Activated CD4-positive, alpha-beta T cell treated with anti-CD3 and anti-CD28 coated beads for 4 hours (primary cell): ENCODE measurements around the gene SORL1.

Experiments used
- DNase-seq, 2 donors: peaks; one replicate each; pipeline ENCODE4 v3.0.0-alpha.2; 2020

SORL1 gene

DNA sequence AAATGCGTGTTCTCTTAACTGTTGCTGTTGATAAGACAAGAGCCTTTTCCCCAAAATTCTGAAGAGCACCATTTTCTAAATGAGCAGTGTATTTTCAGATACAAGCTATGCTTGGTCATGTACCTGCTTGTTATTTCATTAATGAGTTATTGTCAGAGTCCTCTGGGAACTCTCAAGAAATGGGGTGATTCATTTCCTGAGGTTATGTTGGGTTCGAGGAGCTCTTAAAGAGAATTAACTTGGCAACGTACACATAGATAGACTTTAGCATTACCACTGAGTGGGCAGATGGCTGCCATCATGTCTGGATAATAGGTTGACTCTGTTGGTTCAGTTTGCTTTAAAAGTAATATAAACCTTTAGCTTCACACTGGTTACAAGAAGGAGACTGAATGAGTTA, 88.5 kb downstream of the SORL1 start:
- DNase-seq: no peak

DNA sequence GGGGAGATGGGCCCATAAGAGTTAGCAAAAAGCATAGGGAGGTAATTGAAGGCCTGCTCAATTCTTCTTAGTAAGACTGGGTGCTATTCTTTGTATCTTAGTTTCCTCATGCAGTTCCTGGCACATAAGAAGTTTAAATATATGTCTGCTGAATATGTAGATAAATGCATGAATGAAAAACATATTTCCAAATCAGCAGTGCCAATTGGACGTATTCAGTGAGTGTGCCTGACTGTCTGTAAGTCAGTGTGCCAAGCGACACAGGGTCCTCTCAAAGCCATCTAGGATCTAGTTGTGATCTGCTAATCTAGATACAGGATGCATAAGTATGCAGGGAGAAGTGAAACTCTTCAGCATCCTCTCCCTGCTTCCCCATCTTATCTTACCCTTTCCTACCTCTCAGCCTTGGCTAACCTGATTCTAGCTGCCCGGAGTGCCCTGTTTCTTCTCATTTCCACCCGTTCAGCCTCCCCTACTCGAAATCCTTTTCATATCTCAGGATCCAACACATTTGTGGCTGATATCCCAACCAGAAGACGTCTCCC, 91.8 kb downstream of the SORL1 start:
- no peak for DNase-seq

DNA sequence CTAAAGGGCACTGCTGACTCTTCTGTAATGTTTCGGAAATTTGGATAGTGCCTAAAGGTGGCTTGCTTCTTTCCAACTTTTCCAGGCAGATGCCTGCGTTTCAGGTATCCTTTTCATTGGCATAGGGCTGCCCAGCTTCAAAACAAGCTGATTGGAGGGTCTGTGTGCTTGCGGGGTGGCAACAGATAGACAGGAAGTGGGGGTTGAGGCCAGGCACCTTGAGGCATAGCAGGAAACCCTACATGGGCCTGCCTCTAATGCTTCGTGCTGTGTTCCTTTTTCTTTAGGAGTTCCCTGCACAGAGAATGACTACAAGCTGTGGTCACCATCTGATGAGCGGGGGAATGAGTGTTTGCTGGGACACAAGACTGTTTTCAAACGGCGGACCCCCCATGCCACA, 92.8 kb downstream of the SORL1 start:
- DNase-seq: no peak

DNA sequence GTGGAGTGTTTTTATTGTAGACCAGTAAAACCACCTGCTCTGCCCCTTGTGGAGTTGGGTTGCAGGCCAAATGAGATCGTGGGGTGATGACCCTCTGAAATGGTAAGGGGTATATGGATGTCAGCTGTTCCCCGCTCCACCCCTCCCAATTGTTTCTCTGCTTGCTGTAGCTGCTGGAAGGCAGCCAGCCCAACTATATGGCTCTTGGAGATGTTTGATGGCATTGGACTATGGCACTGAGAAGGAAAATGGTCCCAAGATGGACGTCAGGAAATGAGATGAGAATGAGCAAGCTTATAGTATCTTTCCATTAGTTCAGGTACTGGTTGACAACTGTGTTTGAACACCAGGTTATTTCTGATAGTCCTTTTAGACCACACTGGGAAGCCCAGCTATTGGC, 95.5 kb downstream of the SORL1 start:
- DNase-seq: no peak

DNA sequence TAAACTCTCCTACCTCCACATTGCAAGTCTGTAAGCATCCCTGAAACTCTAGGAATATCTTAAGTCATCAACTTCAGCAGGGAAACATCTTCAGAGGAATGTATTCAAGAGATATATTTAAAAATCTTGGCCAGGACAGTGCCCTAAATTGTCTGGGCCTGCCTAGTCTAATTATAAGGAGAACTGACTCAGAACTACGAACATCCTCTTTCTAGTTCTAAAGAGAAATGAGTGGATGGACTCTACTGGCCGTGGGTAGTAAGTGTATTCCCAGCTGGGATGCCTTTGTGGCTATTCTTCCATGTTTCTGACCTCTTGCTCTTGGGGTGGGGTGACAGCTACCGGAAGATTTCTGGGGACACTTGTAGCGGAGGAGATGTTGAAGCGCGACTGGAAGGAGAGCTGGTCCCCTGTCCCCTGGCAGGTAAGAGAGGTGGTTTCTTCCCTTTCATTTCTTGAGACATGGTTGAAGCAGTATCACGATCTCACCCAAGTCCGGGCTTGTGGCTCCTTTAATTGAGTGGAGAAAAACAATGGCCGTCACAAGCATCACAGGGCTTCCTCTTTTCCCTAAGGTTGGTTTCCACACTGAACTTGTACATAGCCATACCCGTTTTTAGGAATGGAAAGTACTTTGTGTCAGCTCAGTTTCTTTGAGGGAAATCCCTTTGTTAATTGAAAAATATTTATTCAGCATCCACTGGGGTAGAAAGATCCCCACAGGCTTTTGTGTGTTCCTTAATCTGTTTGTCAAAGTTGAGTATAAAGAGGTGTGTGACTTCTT, 98.3 kb downstream of the SORL1 start:
- no peak for DNase-seq

DNA sequence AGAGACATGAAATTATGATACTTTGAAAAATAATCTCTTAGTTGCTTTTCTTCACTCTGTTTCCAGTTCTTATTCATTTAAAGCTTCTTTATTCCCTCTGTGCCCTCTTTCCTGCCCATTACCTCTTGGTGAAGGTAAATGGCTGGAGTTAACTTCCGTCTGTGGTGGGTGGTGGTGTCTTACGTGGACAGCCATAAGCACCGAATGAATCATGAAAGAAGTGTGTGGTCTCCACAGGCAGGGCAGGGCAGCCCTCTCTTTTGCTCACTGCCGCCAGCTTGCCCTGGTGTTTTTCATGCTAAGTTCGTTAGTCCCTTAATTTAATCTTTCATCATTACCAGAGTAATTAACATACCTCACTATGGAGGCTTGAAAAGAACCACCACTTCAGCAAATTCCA, 99.3 kb downstream of the SORL1 start:
- no peak for DNase-seq

DNA sequence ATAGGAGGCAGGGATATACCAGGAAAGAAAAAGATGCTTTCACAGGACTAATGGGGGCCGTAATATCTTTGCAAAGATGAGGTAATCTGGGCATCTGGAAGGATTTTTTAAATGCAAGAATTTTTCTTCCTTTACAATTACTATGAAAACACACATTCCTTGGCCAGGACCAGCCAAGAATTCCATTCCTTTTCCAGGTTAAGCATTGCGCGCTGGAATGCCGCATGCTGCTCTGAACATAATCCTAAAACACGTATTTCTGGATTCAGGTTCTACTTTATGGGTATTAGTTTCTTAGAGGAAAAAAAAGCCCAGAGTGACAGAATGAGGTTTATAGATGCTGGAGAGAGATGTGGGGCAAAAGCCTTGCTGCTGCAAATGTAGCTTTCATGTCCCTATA, 100.0 kb downstream of the SORL1 start:
- DNase-seq: no peak

DNA sequence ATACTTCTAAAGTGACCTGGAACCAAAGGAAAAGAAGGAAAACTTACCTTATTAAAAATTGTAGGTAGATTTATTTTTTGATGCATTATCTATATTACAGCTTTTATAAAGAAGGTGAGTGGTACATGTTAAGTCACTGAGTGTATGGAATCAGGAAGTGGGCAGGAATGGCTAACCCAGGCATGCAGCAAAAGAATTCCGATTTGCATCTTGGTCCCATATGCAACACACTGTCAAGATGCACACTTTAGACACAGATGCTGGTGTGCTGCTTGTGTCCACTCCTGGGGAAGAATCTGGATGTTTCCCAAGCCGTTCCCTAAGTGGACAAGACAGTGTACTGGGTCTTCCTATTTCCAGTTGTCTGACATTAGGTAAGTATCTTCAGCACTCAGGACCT, 100.5 kb downstream of the SORL1 start:
- DNase-seq: no peak

DNA sequence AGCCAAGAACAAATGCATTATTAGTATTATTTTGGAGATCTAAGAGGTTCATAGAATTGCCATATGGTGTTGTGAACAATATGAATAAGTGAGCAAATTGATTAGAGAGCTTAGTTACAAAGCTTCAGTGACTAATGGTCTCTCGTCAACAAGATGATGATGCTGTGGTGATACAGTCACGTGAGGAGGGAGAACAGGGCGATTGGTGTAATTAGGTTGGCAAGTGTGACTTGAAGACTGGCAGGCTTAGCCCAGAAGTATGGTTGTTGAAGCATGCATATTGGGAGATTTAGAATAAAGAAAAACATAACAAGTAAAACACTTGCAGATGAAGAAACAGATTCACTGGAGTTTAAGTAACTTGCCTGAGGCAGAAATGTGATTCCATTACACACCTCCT, 101.3 kb downstream of the SORL1 start:
- DNase-seq: no peak

DNA sequence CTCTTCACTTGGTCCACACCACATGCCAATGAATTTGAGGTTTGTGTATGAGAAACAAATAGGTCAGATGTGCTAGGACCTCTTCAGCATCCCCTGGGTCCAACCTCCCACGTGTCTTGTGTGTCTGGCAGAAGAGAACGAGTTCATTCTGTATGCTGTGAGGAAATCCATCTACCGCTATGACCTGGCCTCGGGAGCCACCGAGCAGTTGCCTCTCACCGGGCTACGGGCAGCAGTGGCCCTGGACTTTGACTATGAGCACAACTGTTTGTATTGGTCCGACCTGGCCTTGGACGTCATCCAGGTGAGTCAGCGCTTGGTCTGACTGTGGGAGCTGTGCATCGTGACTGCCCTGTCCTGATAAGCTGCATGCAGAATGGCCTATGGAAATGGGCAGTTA, 101.7 kb downstream of the SORL1 start:
- no peak for DNase-seq

DNA sequence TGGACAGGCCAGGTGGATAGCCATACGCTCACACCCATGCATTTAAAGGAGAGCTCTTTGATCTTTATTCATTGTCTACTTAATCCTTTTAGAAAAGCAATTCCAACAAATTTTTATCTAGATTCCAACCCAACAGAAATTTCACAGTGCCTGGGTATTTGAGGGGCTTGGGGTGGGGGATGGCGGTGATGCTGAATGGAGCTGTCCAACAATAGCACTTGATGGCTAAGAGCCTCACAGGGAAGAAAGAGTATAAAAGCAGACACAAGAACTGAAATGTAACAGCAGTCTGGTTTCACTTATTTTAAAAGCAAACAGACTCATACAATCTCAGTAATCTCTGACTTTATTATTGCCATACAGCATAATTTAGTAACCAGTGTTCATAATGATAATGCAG, 102.4 kb downstream of the SORL1 start:
- no peak for DNase-seq

DNA sequence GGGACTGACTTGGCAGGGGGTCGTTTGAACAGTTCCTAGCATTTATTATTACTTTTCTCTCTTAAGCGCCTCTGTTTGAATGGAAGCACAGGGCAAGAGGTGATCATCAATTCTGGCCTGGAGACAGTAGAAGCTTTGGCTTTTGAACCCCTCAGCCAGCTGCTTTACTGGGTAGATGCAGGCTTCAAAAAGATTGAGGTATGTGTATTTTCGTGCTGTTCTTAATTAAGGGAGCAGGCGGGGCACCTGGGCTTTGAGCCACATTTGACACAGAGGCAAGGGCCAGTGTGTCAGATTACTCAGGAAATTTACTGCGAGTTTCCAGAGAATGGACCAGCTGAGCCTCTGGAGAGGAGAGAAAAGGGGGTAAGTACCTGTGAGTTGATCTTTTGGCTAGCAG, 103.0 kb downstream of the SORL1 start:
- no peak for DNase-seq

DNA sequence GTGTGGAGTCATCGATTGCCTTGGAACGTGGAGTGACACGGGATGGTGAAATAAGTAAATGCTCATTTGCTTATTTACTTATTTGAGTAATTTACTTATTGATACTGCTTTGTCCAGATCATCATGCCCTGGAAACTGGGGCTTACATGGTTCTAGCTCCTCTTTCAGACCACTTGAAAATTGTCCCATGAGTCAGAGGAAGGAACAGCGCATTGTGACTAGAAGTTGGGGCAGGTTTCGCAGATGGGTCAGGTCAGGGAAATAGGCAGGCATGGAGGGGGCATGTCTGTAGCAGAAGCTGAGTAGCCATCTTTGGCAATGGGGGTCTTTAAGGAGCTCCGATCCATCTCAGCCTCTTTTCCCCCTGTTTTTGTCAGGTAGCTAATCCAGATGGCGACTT, 104.8 kb downstream of the SORL1 start:
- no peak for DNase-seq

DNA sequence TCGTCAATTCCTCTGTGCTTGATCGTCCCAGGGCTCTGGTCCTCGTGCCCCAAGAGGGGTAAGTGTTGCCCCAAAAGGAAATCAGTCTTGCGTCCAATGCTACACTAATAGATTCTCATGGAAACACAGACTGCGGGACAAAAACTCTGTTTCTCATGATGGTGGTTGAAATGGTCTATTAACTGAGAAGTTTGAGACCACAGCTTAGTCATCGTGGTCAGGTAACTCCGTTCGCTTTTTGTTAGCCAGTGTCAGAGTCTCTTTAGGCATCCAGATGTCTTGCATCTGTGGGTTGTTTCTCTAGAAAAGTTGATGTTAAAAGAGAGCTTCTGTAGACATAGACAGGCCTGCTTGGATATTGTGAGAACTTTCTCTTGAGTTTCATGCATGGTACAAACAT, 105.2 kb downstream of the SORL1 start:
- DNase-seq: no peak

DNA sequence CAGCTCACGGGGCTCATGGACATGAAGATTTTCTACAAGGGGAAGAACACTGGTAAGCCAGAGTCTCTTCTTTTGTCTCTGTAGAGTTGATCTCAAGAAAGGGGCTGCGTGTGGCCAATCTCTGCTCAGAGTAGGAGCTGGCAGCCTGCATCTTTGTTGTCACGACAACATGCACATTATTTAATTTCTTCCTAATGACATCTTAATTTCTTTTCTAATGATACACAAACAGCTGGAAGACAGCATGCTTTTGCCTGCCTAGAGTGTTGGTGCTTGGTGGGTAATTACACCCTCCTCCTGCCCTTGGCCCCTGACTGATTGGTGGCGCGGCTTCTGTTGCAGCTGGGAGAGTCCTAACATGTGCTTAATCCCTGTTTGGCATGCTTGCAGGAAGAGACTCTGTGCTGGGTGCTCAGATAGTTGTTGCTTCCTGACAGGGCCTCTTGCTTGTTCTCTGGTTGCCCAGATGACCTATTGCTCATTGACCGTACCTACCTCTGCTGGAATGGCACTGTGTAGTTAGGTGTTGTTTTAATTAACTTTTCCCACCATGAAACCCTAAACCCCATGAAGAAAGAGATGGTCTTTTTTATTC, 107.6 kb downstream of the SORL1 start:
- DNase-seq: no peak

DNA sequence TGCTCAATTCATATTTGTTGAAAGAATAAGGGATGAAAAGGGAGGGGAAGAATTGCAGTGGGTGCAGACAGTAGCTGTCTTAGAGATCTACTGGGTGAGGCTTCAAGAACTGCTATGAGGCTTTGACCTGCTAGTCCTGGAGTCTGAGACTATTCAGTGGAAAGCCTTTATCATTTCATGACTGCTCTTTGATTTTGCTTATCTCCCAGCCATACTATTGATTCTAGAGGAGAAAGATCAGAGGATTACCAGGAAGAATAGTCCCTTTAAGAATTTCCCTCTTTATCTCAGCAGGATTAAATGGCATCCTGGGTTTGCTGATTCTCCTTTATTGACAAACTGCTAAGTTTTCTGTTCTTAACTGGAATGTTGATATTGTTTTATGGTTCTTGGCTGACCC, 108.1 kb downstream of the SORL1 start:
- no peak for DNase-seq

DNA sequence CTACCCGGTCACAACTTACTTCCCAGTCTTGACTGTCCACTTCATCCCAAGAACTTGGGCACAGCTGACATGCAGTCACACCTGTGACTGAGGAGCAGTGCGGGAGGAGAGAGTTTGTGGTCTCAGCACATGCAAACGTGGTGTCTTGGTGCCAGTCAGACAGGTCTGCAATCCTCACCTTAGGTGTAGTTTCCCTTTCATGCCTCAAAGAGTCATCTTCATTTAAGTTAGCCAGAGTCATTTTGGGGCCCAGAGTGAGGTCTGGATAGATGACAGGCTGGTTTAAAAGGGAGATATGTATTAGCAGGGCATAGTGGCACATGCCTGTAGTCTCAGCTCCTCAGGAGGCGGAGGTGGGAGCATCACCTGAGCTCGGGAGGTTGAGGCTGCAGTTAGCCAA, 109.1 kb downstream of the SORL1 start:
- DNase-seq: no peak

DNA sequence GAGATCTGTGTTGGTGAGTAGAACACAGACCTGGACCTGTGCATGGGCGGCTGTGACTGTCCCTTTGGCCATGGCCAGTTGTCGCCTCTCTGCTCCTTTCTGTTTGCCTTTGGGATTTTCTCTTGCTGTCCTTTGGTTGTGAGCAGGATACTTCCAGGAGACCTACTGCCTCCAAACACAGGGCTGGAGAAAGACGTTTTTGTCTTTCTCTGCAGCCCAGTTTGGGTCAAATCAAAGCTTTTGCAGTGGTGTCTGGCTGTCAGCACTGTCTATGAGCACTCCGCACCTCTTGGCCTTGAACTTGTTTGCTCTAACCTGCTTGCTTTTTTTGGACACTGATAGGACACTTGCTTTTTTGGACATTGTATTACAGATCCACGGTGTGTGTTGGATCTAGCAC, 109.6 kb downstream of the SORL1 start:
- DNase-seq: no peak

DNA sequence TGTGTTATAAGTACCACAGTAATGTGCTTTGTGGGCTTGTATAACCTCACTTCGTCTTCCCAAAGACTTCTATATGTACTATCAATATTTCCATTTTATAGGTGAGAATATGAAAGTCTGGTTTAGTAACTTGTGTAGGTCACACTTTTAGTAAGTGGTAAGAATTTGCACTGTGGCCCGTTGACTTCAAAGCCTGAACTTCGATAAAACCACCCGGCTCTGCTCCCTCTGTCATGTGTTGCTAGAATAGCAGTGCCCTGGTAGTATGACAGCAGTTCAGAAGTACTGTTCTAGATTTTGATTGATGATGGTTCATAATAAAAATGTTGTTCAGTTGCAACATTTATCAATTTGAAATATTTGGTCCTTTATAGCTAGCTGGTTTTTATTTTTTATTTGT, 110.9 kb downstream of the SORL1 start:
- no peak for DNase-seq

DNA sequence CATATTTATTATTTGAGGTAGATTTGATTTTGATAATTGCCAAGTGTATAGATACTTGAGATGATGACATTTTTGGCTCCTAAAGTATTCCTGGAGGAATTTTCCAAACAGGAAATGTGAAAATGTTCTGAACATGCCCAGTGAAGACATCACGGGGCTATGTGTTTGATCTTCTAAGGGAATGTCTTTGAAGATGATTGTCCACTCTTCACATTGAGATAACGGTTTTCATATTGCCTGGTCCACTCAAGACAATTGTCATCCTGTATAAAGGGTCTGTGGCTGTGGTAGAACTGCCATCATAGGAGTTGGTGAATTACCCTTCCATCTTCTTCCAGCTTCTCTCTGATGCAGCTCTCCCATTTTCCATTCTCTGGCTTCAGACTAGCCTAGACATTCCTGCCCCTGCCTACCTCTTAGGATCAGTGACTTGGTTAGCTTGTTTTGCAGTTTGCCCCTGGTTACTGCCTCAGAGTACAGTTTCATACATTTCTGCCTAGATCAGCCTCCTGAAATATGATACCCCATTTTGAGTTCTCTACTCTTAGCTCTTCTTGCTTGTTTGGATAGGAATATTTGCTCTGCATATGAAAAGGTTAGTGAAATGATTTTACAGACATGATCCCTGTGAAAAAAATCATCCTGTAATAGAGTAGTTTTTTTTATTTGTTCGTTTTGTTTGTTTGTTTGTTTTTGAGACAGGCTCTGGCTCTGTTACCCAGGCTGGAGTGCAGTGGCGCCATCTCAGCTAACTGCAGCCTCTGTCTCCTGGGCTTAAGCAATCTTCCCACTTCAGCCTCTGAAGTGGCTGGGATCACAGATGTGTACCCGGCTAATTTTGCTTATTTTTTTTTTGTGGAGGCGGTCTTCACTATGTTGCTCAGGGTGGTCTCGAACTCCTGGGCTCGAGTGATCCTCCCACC, 112.0 kb downstream of the SORL1 start:
- DNase-seq: no peak

DNA sequence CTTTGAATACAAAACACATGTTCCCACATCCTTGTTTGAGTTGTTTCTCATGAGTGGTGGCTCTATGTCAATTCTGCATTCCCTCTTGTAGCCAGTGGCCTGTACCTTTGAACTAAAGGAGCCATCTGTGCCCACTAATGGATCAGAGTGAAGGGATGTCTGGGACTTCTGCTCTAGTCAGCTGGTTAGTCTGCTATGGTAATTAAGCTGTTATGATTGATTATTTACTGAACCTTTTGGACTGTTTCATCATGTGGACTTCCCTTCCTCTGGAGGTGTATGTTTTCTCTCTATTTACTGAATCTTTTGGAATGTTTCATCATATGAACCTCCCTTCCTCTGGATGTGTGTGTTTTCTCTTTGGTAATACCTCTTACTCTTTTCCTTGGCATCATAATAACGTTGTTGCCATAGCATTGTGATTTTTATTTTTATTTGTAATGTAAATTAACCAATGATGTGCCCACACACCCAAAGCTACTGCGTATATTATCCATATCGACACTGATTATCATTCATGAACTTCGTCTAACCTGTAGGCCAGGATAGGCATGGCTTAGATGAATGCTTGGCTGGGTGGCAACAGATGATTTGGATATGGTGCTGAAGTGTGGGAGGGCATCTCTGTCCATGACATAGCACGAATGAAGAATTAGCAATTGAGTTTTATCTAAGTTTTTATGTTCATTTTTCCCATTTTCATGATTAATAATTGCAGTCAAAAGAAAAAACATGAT, 113.0 kb downstream of the SORL1 start:
- DNase-seq: no peak

DNA sequence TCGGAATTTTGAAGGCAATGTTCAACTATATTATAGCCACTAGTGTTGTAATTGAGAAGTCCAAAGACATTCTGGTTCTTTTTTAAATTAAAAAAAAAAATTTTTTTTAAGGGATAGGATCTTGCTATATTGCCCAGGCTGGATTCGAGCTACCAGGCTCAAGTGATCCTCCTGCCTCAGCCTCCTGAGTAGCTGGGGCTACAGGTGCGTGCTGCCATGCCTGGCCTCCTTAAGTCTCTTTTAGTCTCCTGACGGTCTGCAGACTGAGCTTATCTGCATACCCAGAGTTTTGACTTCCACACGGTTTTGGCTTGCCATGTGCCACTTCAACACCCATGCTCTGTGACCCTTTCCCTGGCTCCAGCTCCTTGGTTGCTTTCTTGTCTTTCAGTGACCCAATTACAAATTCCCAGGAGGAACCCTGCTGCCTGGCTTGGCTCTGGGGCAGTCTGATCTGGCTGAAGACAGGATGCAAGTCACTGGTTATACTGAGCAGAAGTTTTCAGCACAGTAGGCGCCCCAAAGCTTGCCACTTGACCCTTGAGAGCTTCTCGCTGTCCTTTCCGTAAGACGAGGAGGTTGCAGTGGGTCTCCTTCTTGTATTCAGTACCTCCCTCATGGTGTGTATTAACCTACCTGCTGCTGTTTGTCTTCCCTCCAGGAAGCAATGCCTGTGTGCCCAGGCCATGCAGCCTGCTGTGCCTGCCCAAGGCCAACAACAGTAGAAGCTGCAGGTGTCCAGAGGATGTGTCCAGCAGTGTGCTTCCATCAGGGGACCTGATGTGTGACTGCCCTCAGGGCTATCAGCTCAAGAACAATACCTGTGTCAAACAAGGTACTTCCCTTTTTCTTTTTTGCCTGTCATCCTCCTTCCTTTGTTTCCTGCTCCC, 114.4 kb downstream of the SORL1 start:
- no peak for DNase-seq
